ENCODE results near the gene PIF1.

The PIF1 gene

GRCh38 chr15:64825431-64826294 is at the start of gene PIF1:
TSS of gene PIF1 (minus strand) at chr15:64825647. CDS start at chr15:64824335, 1,312 bp downstream.
- peak; percentile 93 for DNase-seq

GRCh38 chr15:64870353-64870752 is 44.9 kb upstream of the PIF1 start:
- DNase-seq: no peak

- no peak for DNase-seq
These were observed 44.1 kb upstream of the PIF1 start for GRCh38 chr15:64869501-64869900.

- no peak for DNase-seq
These were observed 40.6 kb upstream of the PIF1 start for GRCh38 chr15:64865998-64866520.

- DNase-seq: no peak
These were observed 39.9 kb upstream of the PIF1 start for GRCh38 chr15:64865126-64865997.

- no peak for DNase-seq
These were observed 38.6 kb upstream of the PIF1 start for GRCh38 chr15:64864068-64864467.

GRCh38 chr15:64862408-64862807 is 37.0 kb upstream of the PIF1 start:
- no peak for DNase-seq

- DNase-seq: no peak
These were observed 36.5 kb upstream of the PIF1 start for GRCh38 chr15:64861960-64862359.

- no peak for DNase-seq
These were observed 35.9 kb upstream of the PIF1 start for GRCh38 chr15:64861331-64861730.

- no peak for DNase-seq
These were observed 33.8 kb upstream of the PIF1 start for GRCh38 chr15:64859226-64859625.

- no peak for DNase-seq
These were observed 32.7 kb upstream of the PIF1 start for GRCh38 chr15:64858021-64858575.

- no peak for DNase-seq
These were observed 32.0 kb upstream of the PIF1 start for GRCh38 chr15:64857421-64857820.

GRCh38 chr15:64856429-64857145 is 31.1 kb upstream of the PIF1 start:
- no peak for DNase-seq

- DNase-seq: no peak
These were observed 29.9 kb upstream of the PIF1 start for GRCh38 chr15:64855205-64855975.

GRCh38 chr15:64854526-64854925 is 29.1 kb upstream of the PIF1 start:
- DNase-seq: no peak

GRCh38 chr15:64854041-64854440 is 28.6 kb upstream of the PIF1 start:
- DNase-seq: no peak

- DNase-seq: no peak
These were observed 26.0 kb upstream of the PIF1 start for GRCh38 chr15:64851503-64851840.

- no peak for DNase-seq
These were observed 25.5 kb upstream of the PIF1 start for GRCh38 chr15:64850778-64851502.

- DNase-seq: no peak
These were observed 22.6 kb upstream of the PIF1 start for GRCh38 chr15:64847876-64848716.

- DNase-seq: no peak
These were observed 22.0 kb upstream of the PIF1 start for GRCh38 chr15:64847448-64847847.

All from NCI-H774 (cell line).